Keratinocyte (primary cell): ENCODE results near the gene WTAP. TPM values are rescaled to one million over a fixed set of nuclear protein-coding genes. Genes with fewer than 3 reads are reported as not detected.

Source experiments
- DNase-seq: peaks from one replicate; pipeline ENCODE4 v3.0.0-alpha.2; 2011; ENCODE audit warnings: low read depth, missing footprints, low spot score
- FAIRE-seq: peaks from 2 replicates; lab custom pipeline; 2011; peaks lifted over from hg19 to GRCh38; lab: Jason Lieb, UNC
- H2AFZ ChIP-seq: 2 replicates; pipeline ENCODE4 v1.6.0; 2012; ENCODE audit warnings: low read length, control low read depth, inconsistent platforms; ENCODE audit not compliant: control insufficient read depth
- H3K27ac ChIP-seq: 2 replicates; pipeline ENCODE4 v1.5.1; 2011; ENCODE audit warnings: low read length; ENCODE audit not compliant: control insufficient read depth, insufficient read depth
- H3K27me3 ChIP-seq: 3 replicates; pipeline ENCODE4 v1.6.0; 2011; ENCODE audit warnings: low read length; ENCODE audit not compliant: control insufficient read depth, insufficient read depth; ENCODE audit errors: extremely low read depth
- H3K36me3 ChIP-seq, 2 experiments: 2 replicates in 1 of 2; 3 replicates in 1 of 2; pipeline ENCODE4 v1.5.1; 2011; ENCODE audit warnings: low read length in 2 of 2, mild to moderate bottlenecking in 1 of 2; ENCODE audit not compliant: control insufficient read depth in 2 of 2, insufficient read depth in 2 of 2; ENCODE audit errors: extremely low read depth in 1 of 2
- H3K4me1 ChIP-seq: 3 replicates; pipeline ENCODE4 v1.5.1; 2011; ENCODE audit warnings: low read length; ENCODE audit not compliant: control insufficient read depth, insufficient read depth; ENCODE audit errors: extremely low read depth
- H3K4me2 ChIP-seq: 3 replicates; pipeline ENCODE4 v1.6.0; 2011; ENCODE audit warnings: low read depth, low read length; ENCODE audit not compliant: control insufficient read depth, insufficient read depth; ENCODE audit errors: extremely low read depth
- H3K4me3 ChIP-seq, 3 experiments: fragments of 200-600 bp in 1 of 3; sonication (generic) in 1 of 3; 2 replicates in 2 of 3; 3 replicates in 1 of 3; pipeline ENCODE4 v1.5.1; 2011 to 2016; ENCODE audit warnings: low read length in 3 of 3, mild to moderate bottlenecking in 3 of 3, control low read depth in 2 of 3, inconsistent platforms in 1 of 3, low read depth in 1 of 3, mixed read lengths in 1 of 3, mixed run types in 1 of 3, moderate library complexity in 1 of 3; ENCODE audit not compliant: control insufficient read depth in 2 of 3, insufficient read depth in 2 of 3; ENCODE audit errors: extremely low read depth in 1 of 3
- H3K79me2 ChIP-seq: 2 replicates; pipeline ENCODE4 v1.6.0; 2012; ENCODE audit warnings: low read length; ENCODE audit not compliant: control insufficient read depth, insufficient read depth
- H3K9ac ChIP-seq: 3 replicates; pipeline ENCODE4 v1.6.0; 2011; ENCODE audit warnings: low read length; ENCODE audit not compliant: control insufficient read depth, insufficient read depth; ENCODE audit errors: extremely low read depth
- H3K9me1 ChIP-seq: 3 replicates; pipeline ENCODE4 v1.6.0; 2011; ENCODE audit warnings: low read length; ENCODE audit not compliant: control insufficient read depth, insufficient read depth; ENCODE audit errors: extremely low read depth
- H3K9me3 ChIP-seq: 2 replicates; pipeline ENCODE4 v1.5.1; 2012; ENCODE audit warnings: low read depth, low read length; ENCODE audit not compliant: control insufficient read depth
- H4K20me1 ChIP-seq: 3 replicates; pipeline ENCODE4 v1.6.0; 2011; ENCODE audit warnings: low read length; ENCODE audit not compliant: control insufficient read depth, insufficient read depth; ENCODE audit errors: extremely low read depth
- CTCF ChIP-seq, 3 experiments: IDR thresholded peaks in 1 of 3; conservative IDR thresholded peaks in 1 of 3; optimal IDR thresholded peaks in 1 of 3; 2 replicates in 2 of 3; 3 replicates in 1 of 3; pipeline versions ENCODE3 to v1.5.1; 2011; ENCODE audit warnings: low read length in 3 of 3, mild to moderate bottlenecking in 3 of 3, moderate library complexity in 2 of 3, control low read depth in 1 of 3, inconsistent platforms in 1 of 3; ENCODE audit not compliant: insufficient read depth in 2 of 3; ENCODE audit errors: extremely low read depth in 1 of 3
- EZH2 ChIP-seq: IDR thresholded peaks from one replicate; pipeline ENCODE4 v1.6.1; 2012; ENCODE audit warnings: inconsistent platforms, mild to moderate bottlenecking, low read length, moderate library complexity
- dilution Hi-C: fragments of 300-500 bp; cut with MboI; formaldehyde crosslinking; loops from one replicate; pipeline ENCODE4 v1.7.0; 2020; ENCODE audit warnings: low sequenced_read_pairs; ENCODE audit not compliant: extremely low pct_ligation_motif_present
- polyA plus RNA-seq, 5 experiments: library from polyadenylated mRNA; depleted of rRNA in 3 of 5; stranded (reverse) in 3 of 5; stranded (forward) in 1 of 5; unstranded in 1 of 5; fragments of >200 nt; gene quantifications; 1 replicate in 1 of 5; 2 replicates in 3 of 5; 3 replicates in 1 of 5; pipeline versions ENCODE4 v1.2.1 to v1.2.3, GENCODE V29; 2011 to 2012; ENCODE audit warnings: missing spikeins in 2 of 5, low read depth in 1 of 5, low replicate concordance in 1 of 5

WTAP gene
- polyA plus RNA-seq, 1 donor (not counting 4 experiments of a cell fraction or from before 2014, with no cell fraction given): 40.2 TPM

DNA sequence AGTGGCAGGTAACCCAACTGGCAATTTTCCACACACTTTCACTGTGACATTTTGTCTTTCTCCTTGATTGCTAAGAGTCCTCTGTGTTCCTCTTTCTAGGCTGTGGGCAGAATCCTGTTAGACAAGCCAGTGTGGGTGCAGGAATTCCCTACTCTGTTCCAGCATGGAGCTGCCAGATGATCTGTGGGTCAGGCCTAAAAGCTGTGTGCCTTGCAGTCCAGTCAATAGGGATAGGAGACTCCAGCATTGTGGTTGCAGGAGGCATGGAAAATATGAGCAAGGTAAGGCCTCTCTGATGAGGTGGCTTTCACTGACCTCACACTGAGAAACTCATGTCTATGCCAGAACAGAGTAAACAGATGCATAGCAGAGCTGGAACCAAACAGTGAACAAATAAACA is 39.6 kb downstream of the WTAP start:
- no peak for FAIRE-seq
- Histone ChIP-seq H3K27ac (no peak overlapping the region), H2AFZ (no peak overlapping the region), H3K36me3 (peaks cover 22 to 48% of the 10 kb centered on the region in 2 experiments), H3K4me2 (no peak overlapping the region), H3K9me1 (peaks cover 2% of the 10 kb centered on the region), H3K4me1 (peaks cover 14% of the 10 kb centered on the region), H3K27me3 (no peaks in the 10 kb centered on the region), H3K9ac (no peak overlapping the region), H3K9me3 (no peaks in the 10 kb centered on the region), H3K4me3 (no peak overlapping the region), H3K79me2 (peaks cover 50% of the 10 kb centered on the region), H4K20me1 (no peaks in the 10 kb centered on the region)
- DNase-seq: no peak
- dilution Hi-C loops: no loop called here
- TF ChIP-seq EZH2 (no peak), CTCF (optimal IDR thresholded peaks at IDR 0.05 in 1 of 3, IDR thresholded peaks at IDR 0.05 in 1 of 3, conservative IDR thresholded peaks at IDR 0.05 in 1 of 3; ENCODE audit: extremely low read depth in 1 of 3, insufficient read depth in 2 of 3, low read length in 3 of 3) (no peak)

- dilution Hi-C loops: no loop called here
Observed at GRCh38 chr6:159769470-159769869, 42.2 kb downstream of the WTAP start.

More at GRCh38 chr6:159769470-159769869, 42.2 kb downstream of the WTAP start:
- Histone ChIP-seq H4K20me1 (no peaks in the 10 kb centered on the region), H3K27me3 (no peaks in the 10 kb centered on the region), H3K36me3 (peaks cover 22 to 45% of the 10 kb centered on the region in 2 experiments), H3K4me1 (no peaks in the 10 kb centered on the region), H2AFZ (no peak overlapping the region), H3K9me3 (no peaks in the 10 kb centered on the region), H3K4me3 (no peak overlapping the region), H3K79me2 (peaks cover 32% of the 10 kb centered on the region), H3K9me1 (no peaks in the 10 kb centered on the region), H3K9ac (no peak overlapping the region), H3K27ac (no peak overlapping the region), H3K4me2 (no peak overlapping the region)
- TF ChIP-seq CTCF (optimal IDR thresholded peaks at IDR 0.05 in 1 of 3, IDR thresholded peaks at IDR 0.05 in 1 of 3, conservative IDR thresholded peaks at IDR 0.05 in 1 of 3; ENCODE audit: extremely low read depth in 1 of 3, insufficient read depth in 2 of 3, low read length in 3 of 3) (no peak), EZH2 (no peak)
- no peak for FAIRE-seq
- no peak for DNase-seq
